SU-DHL-6 (cell line): ENCODE results near the gene PREX1.

Experiments
- EZH2phosphoT487 ChIP-seq: fragments of 200-600 bp; sonication (generic), shearing (Covaris generic); conservative IDR thresholded peaks from 2 replicates; pipeline ENCODE4 v1.6.1; 2018; ENCODE audit warnings: mild to moderate bottlenecking, antibody characterized with exemption, low read length, moderate library complexity, mixed read lengths
- TF ChIP-seq, protein P1 (sequence below): fragments of 200-600 bp; sonication (generic); IDR thresholded peaks from one replicate; pipeline ENCODE4 v1.5.1; 2017; ENCODE audit warnings: antibody characterized with exemption, mild to moderate bottlenecking, low read length, moderate library complexity; ENCODE audit not compliant: insufficient read depth, poor library complexity, severe bottlenecking

DNA sequence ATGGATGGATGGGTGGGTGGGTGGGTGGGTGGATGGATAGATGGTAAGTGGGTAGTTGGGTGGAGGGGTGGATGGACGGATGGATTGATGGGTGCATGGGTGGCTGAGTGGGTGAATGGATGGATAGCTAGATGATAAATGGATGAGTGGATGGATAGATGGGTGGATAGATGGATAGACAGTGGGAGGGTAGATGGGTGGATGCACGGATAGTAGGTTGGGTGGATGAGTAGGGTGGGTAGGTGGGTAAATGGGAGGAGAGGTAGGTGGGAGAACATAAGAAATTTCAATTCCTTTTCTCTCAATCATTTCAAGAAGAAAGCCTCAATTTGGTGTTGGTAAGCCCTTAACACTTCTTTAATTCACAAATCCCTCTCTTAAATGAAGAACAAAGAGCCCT lies 186.9 kb downstream of the PREX1 start:
- TF ChIP-seq, protein P1, sequence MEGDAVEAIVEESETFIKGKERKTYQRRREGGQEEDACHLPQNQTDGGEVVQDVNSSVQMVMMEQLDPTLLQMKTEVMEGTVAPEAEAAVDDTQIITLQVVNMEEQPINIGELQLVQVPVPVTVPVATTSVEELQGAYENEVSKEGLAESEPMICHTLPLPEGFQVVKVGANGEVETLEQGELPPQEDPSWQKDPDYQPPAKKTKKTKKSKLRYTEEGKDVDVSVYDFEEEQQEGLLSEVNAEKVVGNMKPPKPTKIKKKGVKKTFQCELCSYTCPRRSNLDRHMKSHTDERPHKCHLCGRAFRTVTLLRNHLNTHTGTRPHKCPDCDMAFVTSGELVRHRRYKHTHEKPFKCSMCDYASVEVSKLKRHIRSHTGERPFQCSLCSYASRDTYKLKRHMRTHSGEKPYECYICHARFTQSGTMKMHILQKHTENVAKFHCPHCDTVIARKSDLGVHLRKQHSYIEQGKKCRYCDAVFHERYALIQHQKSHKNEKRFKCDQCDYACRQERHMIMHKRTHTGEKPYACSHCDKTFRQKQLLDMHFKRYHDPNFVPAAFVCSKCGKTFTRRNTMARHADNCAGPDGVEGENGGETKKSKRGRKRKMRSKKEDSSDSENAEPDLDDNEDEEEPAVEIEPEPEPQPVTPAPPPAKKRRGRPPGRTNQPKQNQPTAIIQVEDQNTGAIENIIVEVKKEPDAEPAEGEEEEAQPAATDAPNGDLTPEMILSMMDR, result no peak
- TF ChIP-seq EZH2phosphoT487, result no peak
